GM10266 (cell line): ENCODE data around the gene SVEP1.

ENCODE experiments used
- DNase-seq: peaks from one replicate; pipeline ENCODE4 v3.0.0; 2012; ENCODE audit errors: extremely low spot score
- CTCF ChIP-seq: IDR thresholded peaks from 2 replicates; pipeline ENCODE4 v1.5.1; 2012; ENCODE audit warnings: mild to moderate bottlenecking, low read depth; ENCODE audit not compliant: control insufficient read depth, insufficient read depth; ENCODE audit errors: missing control alignments

Gene SVEP1

GRCh38 chr9:110465190-110465589, 114.4 kb downstream of the SVEP1 start:
- no peak for TF ChIP-seq CTCF
- DNase-seq: no peak

GRCh38 chr9:110464321-110464720, 115.2 kb downstream of the SVEP1 start:
- no peak for DNase-seq

GRCh38 chr9:110463499-110463898, 116.0 kb downstream of the SVEP1 start:
- no peak for DNase-seq
- TF ChIP-seq CTCF: no peak

More at GRCh38 chr9:110464321-110464720, 115.2 kb downstream of the SVEP1 start:
- no peak for TF ChIP-seq CTCF

- TF ChIP-seq CTCF: no peak
- no peak for DNase-seq
Measured at GRCh38 chr9:110457245-110457644, 122.3 kb downstream of the SVEP1 start.

GRCh38 chr9:110456681-110457080, 122.9 kb downstream of the SVEP1 start:
- TF ChIP-seq CTCF: no peak
- no peak for DNase-seq

- no peak for TF ChIP-seq CTCF
- DNase-seq: no peak
Measured at GRCh38 chr9:110455860-110456259, 123.7 kb downstream of the SVEP1 start.

GRCh38 chr9:110452227-110452801, 127.2 kb downstream of the SVEP1 start:
- no peak for DNase-seq
- TF ChIP-seq CTCF: no peak
